Measurements from ENCODE around the gene EFNB2. TPM values are rescaled to one million over a fixed set of nuclear protein-coding genes. Genes with fewer than 3 reads are reported as not detected.

The EFNB2 gene, protein sequence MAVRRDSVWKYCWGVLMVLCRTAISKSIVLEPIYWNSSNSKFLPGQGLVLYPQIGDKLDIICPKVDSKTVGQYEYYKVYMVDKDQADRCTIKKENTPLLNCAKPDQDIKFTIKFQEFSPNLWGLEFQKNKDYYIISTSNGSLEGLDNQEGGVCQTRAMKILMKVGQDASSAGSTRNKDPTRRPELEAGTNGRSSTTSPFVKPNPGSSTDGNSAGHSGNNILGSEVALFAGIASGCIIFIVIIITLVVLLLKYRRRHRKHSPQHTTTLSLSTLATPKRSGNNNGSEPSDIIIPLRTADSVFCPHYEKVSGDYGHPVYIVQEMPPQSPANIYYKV
- 26.4 TPM for total RNA-seq

GRCh38 chr13:106535552-106536243, at the start of gene EFNB2:
EFNB2 (minus strand) TSS chr13:106535662; CDS start chr13:106534964, 698 bp downstream.
- DNase-seq (ENCODE audit: low spot score): peak; percentile 92

DNA sequence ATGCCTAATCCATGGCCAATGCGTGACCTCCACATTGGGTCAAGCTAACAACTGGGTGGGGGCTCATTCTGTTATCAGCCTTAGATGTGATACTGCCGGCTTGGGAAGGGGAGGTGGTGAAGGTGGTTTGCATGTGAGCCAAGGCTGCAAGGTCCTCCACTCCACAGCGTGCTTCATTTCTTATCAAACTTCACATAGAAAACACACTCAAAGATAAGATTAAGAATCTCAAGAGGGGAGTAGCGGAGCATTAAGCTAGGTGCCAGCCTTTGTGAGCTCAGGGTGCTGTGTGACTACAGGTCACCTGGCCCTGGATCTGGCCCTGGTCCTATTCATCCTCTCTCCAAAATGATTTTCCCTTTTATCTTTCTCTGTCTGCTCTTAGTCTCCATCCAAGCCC, 45.8 kb upstream of the EFNB2 start:
- DNase-seq (ENCODE audit: low spot score): no peak

DNA sequence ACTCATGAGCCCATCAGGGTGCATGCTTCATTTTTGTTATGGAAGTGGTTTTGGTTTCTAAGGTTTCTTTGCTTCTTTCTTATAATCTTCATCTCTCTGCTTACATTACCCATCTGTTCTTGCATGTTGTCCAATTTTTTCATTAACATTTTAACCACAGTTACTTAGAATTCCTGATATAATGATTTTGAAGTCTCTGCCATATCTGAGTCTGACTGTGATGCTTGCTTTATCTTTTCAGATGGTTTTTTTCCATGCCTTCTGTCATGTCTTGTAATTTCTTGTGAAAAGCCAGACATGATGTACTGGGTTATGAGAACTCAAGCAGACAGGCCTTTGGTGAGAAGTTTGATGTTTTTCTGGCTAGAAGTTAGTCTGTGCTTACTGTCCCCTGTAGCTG, 40.4 kb upstream of the EFNB2 start:
- no peak for DNase-seq (ENCODE audit: low spot score)

DNA sequence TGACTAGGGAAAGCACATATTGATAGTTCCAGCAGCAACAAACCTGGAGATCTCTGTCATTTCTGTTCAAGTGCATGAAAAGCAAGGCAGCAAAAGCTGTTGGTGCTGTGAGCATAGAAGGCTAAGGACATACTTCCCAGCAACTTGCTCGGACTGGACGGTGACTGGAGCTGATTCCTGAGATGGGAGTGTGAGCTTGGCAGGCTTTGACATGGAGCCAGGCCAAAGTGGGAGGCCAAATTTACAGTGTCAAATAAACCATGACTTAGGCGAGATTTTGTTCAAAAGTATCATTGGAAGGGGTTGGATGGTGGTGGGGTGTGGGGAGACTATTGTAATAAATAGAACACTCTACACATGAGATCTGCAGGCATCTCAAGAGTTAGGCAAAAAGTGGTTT, 38.4 kb upstream of the EFNB2 start:
- peak; percentile 65 for DNase-seq (ENCODE audit: low spot score)

GRCh38 chr13:106573284-106573846, 37.9 kb upstream of the EFNB2 start:
- no peak for DNase-seq (ENCODE audit: low spot score)

DNA sequence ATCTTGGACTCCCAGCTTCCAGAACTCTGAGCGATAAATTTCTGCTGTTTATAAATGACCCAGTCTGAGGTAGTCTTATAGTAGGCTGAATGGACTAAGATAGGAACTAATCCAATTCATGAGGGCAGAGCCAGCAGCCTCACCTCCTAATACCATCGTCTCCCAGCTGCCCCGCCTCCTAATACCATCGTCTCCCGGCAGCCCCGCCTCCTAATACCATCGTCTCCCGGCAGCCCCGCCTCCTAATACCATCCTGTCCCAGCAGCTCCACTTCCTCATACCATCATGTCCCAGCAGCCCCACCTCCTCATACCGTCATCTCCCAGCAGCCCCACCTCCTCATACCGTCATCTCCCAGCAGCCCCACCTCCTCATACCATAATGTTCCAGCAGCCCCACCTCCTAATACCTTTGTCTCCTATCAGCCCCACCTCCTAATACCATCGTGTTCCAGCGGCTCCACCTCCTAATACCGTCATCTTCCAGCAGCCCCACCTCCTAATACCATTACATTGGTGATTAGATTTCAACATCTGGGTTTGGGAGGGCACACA, 34.9 kb upstream of the EFNB2 start:
- DNase-seq (ENCODE audit: low spot score): peak; percentile 61

DNA sequence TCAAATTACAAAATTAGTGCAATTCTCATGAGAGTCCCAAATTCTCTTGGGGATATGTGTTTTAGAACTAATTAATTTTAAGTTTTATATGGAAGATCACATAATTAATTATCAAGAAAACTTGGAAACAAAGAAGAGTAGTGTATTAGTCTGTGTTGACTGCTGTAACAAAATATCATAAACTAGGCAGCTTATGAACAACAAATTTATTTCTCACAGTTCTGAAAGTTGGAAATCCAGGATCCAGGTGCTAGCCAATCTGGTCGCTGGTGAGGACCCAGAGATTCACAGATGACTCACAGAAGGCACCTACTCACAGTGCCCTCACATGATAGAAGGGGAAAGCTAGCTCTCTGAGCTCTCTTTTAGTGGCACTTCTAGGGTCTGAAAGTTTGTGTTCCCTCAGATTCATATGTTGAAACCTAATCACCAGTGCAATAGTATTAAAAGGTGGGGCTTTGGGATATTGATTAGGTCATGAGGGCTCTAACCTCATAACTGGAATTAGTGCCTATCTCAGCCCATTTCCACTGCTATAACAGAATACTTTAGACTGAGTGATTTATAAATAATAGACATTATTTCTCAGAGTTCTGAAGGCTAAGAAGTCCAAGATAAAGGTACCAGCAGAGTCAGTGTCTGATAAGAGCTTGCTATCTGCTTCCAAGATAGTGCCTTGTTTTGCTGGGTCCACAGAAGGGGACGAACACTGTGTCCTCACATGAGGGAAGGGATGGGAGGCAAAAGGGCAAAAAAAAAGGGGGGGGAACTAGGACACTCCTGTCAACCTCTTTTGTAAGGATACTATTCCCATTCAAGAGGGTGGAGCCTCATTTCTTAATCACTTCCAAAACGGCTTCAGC, 34.0 kb upstream of the EFNB2 start:
- no peak for DNase-seq (ENCODE audit: low spot score)

- DNase-seq (ENCODE audit: low spot score): no peak
Observed at GRCh38 chr13:106568299-106569003, 33.0 kb upstream of the EFNB2 start.

DNA sequence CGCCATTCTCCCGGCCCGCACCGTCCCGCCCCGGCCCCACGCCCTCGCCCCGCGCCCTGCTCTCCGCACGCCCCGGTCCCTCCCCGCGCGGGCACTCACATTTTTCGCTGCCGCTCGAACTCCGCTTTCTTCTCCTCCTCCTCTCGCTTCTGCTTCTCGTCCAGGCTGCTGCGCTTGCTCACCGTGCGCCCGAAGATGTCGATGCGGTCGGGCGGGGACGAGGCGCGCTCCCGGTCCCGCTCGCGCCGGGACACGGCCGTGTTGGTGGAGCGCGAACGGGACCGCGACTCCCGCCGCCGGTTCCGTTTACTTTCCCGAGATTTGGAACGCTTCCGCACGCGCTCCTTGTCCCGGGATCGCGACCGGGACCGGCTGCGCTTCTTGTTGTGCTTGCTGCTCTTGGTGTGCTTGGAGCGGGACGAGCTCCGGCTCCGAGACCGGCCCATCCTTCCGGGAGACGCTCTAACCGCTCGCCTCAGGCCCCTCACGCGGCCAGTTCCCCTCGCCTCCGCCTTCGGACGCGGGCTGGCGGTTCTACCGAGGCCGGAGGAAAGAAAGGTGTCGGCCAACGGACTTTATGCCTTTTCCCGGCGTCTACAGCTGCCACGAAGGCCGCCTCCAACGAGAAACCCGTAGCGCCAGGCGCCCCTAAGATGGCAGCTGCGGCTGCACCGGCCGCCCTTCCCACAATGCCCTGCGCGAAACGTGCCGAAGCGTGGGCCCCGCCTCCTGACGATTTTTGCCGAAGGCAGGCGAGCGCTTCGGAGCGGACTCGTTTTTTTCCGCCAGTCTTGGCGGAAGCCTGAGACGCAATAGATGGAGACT, 32.2 kb upstream of the EFNB2 start, which contains the start of gene ARGLU1:
ARGLU1 (minus strand) TSS at position 664 of the 825 bp plus-strand sequence; CDS start at position 446, 218 bp downstream.
- DNase-seq (ENCODE audit: low spot score): peak; percentile 97

- DNase-seq (ENCODE audit: low spot score): peak; percentile 77
Observed at GRCh38 chr13:106566641-106567473, 31.4 kb upstream of the EFNB2 start.

GRCh38 chr13:106565127-106565775, 29.8 kb upstream of the EFNB2 start:
- no peak for DNase-seq (ENCODE audit: low spot score)

DNA sequence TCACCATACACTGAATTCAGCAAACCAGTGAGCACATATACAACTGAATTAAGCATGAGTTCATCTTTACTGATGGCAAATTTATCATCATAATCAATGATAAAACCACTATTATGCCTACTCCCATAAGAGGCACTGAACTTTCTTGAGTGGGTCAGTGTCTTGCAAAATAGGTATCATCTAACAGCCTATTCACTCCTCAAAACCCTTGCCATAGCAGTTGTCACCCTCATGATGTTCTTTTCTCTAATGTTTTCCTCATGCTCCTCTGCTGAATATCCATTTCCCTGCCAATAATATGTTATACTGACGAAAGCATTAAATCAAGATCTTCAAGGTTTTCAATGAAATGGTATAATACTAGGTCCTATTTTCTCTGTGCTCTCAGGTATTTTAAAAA, 26.8 kb upstream of the EFNB2 start:
- DNase-seq (ENCODE audit: low spot score): no peak

GRCh38 chr13:106561551-106562170, 26.2 kb upstream of the EFNB2 start:
- DNase-seq (ENCODE audit: low spot score): no peak

- DNase-seq (ENCODE audit: low spot score): no peak
Observed at GRCh38 chr13:106560821-106561220, 25.4 kb upstream of the EFNB2 start.

- DNase-seq (ENCODE audit: low spot score): no peak
Observed at GRCh38 chr13:106558527-106558926, 23.1 kb upstream of the EFNB2 start.

DNA sequence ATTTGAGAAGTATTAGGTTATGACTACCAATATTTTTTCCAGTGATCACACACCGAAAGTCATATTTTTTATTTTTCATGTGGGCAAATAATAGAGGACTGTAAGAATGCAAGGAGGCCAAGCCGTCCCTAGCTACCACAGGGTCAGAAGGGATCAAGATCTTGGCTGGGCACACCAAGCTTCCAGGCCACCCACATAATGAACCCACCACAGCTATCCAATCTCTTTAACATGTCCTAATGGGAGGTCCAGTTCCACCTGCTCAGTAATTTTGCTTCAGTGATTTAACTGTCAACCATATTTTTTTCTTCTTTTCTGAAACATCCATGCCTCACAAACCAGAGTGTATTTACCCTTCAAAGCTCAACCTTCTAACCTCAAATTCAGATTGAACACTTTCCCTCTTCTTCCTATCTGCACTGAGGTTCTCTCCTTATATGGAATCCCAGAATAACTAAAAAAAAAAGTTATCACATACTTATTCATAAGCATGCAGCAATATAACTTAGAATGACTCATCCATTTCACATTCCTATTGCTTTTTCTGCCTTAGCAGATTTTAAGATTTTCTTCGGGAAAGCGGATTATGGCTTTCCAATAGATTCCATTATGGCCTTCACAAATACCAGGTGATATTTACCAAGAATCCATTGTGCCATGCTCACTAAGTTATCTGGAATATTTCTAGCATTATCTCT, 20.3 kb upstream of the EFNB2 start:
- no peak for DNase-seq (ENCODE audit: low spot score)

- DNase-seq (ENCODE audit: low spot score): no peak
Observed at GRCh38 chr13:106551751-106552150, 16.3 kb upstream of the EFNB2 start.

Data from ureter (tissue), 1 donor.